CD4-positive, alpha-beta T cell treated with Interleukin-1 beta for 1 hour (primary cell): ENCODE results near the gene BABAM2.
"Not testable (repeated sequence)": the region's sequence is repeated elsewhere in the genome, so short reads cannot be mapped to it uniquely, and the experiment has no call there.

Experiments used
- DNase-seq, 2 donors: peaks; one replicate each; pipeline ENCODE4 v3.0.0-alpha.2; 2020 to 2022

The BABAM2 gene

GRCh38 chr2:28367667-28368356 lies 477.3 kb downstream of the BABAM2 start:
- DNase-seq, result no peak

GRCh38 chr2:28368357-28368798 lies 477.8 kb downstream of the BABAM2 start:
- no peak for DNase-seq

- DNase-seq, result no peak
Observed at GRCh38 chr2:28369358-28369757, 478.8 kb downstream of the BABAM2 start.

- no peak for DNase-seq
Observed at GRCh38 chr2:28370354-28370753, 479.8 kb downstream of the BABAM2 start.

GRCh38 chr2:28371728-28372127 lies 481.2 kb downstream of the BABAM2 start:
- DNase-seq, result not testable (repeated sequence)

- no peak for DNase-seq
Observed at GRCh38 chr2:28373854-28374253, 483.3 kb downstream of the BABAM2 start.

GRCh38 chr2:28374331-28374730 lies 483.8 kb downstream of the BABAM2 start:
- DNase-seq, result no peak

GRCh38 chr2:28375236-28375635 lies 484.7 kb downstream of the BABAM2 start:
- no peak for DNase-seq

GRCh38 chr2:28375742-28376631 lies 485.5 kb downstream of the BABAM2 start:
- DNase-seq, result no peak

GRCh38 chr2:28377195-28377816 lies 486.8 kb downstream of the BABAM2 start:
- DNase-seq, result no peak

GRCh38 chr2:28377984-28378678 lies 487.6 kb downstream of the BABAM2 start:
- DNase-seq, result no peak

GRCh38 chr2:28378679-28379584 lies 488.4 kb downstream of the BABAM2 start:
- no peak for DNase-seq

- DNase-seq, result no peak
Observed at GRCh38 chr2:28380219-28380618, 489.7 kb downstream of the BABAM2 start.

- no peak for DNase-seq
Observed at GRCh38 chr2:28381225-28382180, 491.0 kb downstream of the BABAM2 start.

- DNase-seq, result no peak
Observed at GRCh38 chr2:28382755-28383154, 492.2 kb downstream of the BABAM2 start.

GRCh38 chr2:28387082-28387960 lies 496.8 kb downstream of the BABAM2 start:
- DNase-seq, result no peak
